ENCODE data around the gene NTRK1.

GRCh38 chr1:156839426-156840109 is 21.1 kb upstream of the NTRK1 start:
- TF ChIP-seq, protein P1, sequence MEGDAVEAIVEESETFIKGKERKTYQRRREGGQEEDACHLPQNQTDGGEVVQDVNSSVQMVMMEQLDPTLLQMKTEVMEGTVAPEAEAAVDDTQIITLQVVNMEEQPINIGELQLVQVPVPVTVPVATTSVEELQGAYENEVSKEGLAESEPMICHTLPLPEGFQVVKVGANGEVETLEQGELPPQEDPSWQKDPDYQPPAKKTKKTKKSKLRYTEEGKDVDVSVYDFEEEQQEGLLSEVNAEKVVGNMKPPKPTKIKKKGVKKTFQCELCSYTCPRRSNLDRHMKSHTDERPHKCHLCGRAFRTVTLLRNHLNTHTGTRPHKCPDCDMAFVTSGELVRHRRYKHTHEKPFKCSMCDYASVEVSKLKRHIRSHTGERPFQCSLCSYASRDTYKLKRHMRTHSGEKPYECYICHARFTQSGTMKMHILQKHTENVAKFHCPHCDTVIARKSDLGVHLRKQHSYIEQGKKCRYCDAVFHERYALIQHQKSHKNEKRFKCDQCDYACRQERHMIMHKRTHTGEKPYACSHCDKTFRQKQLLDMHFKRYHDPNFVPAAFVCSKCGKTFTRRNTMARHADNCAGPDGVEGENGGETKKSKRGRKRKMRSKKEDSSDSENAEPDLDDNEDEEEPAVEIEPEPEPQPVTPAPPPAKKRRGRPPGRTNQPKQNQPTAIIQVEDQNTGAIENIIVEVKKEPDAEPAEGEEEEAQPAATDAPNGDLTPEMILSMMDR (IDR thresholded peaks at IDR 0.05), result no peak
- no peak for TF ChIP-seq POLR2A (IDR thresholded peaks at IDR 0.05)

All from thyroid gland (tissue), 4 donors.